SKM-1 treated with dmso at 0.1 percent for 144 hours (cell line): ENCODE data around the gene ITGB1.

Experiments used
- DNase-seq: peaks from one replicate; lab custom pipeline; 2025; ENCODE audit not compliant: unreplicated experiment; lab: John Stamatoyannopoulos, UW

The ITGB1 gene

DNA sequence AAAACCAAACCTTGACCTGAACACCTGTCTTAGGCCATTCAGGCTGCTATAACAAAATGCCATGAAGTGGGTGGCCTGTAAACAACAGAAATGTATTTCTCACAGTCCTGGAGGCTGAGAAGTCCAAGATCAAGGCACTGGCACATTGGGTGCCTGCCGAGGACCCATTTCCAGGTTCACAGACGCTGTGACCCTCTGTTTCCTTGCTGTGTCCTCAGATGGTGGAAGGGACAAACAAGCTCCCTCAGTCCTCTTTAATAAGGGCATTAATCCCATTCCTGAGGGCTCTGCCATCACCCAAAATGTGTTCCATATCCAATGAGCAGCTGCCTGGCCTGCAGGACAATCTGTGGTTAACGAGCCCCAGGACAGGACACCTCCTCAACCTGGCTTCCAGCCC lies 67.6 kb downstream of the ITGB1 start:
- DNase-seq, result no peak

- DNase-seq, result no peak
Observed at GRCh38 chr10:32889631-32890212, 68.3 kb downstream of the ITGB1 start.

DNA sequence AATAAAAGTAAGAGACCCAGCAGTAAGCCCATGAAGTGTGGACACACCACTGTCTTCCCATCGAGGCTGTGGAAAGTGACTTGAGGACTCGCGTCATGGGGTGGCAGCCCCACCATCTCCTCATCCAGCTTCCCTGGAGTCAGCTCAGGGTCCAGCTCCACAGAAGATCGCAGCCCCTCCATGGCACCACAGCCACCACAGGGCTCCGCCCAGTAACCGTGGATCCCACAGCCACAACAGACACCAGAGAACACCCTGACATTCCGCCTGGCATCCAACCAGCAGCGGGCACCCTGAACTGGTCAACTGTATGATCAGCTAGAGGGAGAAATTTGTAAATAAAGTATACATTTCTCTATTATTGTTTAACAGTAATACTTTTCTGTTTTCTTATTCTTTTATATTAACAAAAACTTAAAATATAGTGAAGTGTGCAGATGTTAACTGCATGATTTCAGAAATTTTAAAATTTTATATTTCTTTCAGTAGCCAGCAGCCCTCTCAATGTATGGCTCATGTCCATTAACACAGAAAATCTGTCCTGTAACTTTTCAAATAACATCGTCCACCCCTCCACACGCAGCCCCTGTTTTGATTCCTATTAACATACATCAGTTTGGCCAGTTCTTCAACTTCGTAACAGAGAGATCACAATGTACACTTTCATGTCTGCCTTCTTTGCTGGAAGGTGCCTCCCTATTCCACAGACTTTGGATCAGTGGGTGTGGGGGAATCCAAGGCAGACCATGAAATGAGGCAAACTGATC lies 69.7 kb downstream of the ITGB1 start:
- DNase-seq, result no peak

DNA sequence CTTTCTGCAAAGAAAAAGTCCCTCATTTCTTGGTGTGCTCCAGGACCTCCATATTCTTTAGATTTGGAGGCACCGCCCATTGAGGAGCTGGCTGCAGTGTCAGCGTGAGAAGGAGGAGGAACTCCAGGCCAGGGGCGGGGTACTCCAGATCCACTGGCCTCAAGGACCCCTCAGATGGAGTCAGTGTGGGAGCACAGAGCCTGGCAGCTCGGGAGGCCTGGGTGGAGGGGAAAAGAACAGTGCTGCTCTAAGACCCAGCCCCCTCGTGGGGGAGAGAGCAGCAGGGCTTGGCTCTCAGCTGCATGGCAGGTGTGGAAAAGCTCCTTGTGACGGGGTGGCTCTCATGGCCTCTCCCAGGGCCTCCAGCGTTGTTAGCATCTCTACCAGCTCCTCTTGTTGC lies 70.5 kb downstream of the ITGB1 start:
- DNase-seq, result no peak

DNA sequence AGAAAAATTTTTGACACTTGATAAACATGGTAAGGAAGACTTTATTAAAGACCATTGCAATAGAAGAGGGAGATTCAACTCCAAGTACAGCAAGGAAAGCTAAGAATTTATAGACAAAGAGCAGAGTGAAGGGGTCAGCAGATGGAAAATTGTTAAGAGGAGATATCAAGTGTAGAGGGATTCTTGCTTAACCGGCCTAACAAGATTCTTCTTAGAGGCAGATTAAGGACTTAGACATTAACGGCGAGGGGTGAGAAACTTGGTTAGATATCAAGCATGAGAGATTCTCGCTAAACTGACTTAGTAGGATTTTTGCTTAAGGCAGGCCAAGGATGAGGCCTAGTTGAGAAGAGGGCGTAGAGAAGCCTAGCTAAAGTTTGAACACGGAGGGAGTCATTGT lies 76.0 kb downstream of the ITGB1 start:
- DNase-seq, result no peak

DNA sequence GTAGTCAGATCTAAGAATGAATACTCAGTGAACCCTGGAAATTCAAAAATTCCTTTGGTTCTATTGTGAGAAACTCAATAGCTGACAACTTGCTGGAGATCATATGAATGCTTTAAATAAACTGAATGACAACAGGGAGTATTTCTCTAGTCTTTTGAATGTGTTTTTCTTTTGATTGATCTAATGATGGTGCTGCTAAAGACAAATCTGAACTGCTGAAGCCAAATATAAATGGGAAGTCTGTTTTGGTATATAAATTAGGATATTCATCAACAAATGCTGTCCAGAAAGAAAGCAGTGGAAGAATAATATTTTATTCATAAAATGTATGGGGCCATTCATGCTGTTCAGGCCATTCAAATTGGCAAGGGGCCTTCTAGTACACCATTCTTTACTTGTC lies 79.4 kb downstream of the ITGB1 start:
- DNase-seq, result no peak

DNA sequence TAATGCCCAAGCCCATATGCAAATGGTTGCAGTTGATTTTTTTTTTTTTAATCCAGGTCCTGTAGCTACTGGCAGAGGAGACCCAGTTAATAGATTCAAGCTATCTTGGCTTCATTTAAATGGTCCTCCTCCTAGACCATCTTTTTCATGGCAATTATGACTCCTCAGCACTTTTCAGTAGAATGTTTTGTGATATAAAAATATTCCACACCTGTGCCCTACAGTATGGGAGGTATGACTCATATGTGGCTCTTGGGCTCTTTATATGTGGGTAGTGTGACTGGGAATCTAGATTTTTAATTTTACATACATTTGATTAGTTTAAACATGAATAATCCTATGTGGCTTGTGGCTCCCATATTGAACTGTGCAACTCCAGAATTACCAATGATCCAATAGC lies 80.1 kb downstream of the ITGB1 start:
- no peak for DNase-seq

DNA sequence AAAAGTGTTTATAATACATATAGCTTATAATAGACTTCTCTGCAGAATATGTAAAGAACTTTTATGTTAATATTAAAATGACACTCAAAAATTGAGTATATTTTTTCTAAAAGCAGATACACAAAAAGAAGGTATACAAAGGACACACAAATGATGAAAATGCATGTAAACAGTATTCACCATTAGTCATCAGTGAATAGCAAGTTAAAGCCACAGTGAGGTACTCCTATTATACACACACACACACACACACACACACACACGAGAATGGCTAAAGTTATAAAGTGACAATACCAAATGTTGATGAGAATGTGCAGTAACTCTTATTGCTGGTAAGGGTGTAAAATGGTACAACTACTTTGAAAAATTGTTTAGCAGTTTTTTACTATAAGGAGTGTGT lies 92.9 kb downstream of the ITGB1 start:
- DNase-seq, result no peak

DNA sequence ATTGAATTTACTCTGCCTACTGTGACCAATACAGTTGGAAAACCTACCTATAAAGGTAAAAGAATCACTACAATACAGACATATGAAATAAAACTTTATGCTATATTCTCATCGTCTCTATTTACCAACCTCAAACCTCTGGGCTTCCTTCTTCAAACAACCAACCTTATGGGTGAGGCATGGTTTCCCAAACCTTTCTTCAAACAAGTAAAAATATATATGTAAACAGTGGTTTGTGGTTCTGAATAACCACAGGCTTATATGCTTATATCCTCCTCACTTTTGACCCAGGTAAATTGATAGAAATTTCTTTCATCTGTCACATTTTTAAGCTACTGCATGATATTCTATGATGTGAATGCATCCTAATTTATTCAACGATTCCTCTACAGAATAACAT lies 103.6 kb downstream of the ITGB1 start:
- no peak for DNase-seq

- DNase-seq, result no peak
Observed at GRCh38 chr10:32851301-32851700, 106.7 kb downstream of the ITGB1 start.
